Caco-2 (cell line): ENCODE measurements around the gene EEIG2. TPM values are rescaled to one million over a fixed set of nuclear protein-coding genes. Genes with fewer than 3 reads are reported as not detected.

ENCODE experiments used
- BruUV-seq: library from RNA; stranded (reverse); fragments of 400-500 nt; replicated peaks from 2 replicates; lab custom pipeline; 2021; lab: Mats Ljungman, UMichigan
- CTCF ChIA-PET: fragments of 300-600 bp; sonication (Branson Sonifier 250); formaldehyde crosslinking; loops from one replicate; lab custom pipeline; 2022; ENCODE audit warnings: antibody characterized with exemption; lab: Charles Lee
- POLR2A ChIA-PET: fragments of 300-600 bp; sonication (Branson Sonifier 250); formaldehyde crosslinking; loops from one replicate; lab custom pipeline; 2022; ENCODE audit warnings: antibody characterized with exemption; lab: Charles Lee
- DNase-seq, 2 experiments: peaks; one replicate each; pipeline versions ENCODE4 v3.0.0 to v3.0.0-alpha.2; 2020 to 2022
- H3K27me3 ChIP-seq: replicated peaks from 2 replicates; pipeline ENCODE4 v1.6.0; 2011; ENCODE audit warnings: low read length; ENCODE audit not compliant: control insufficient read depth, insufficient read depth
- H3K36me3 ChIP-seq: 2 replicates; pipeline ENCODE4 v1.5.1; 2011; ENCODE audit warnings: low read length; ENCODE audit not compliant: control insufficient read depth, insufficient read depth
- H3K4me1 ChIP-seq: fragments of 250-450 bp; sonication (Bioruptor Pico); 2 replicates; pipeline ENCODE4 v1.5.1; 2020; ENCODE audit warnings: mild to moderate bottlenecking
- H3K4me3 ChIP-seq: 2 replicates; pipeline ENCODE4 v1.5.1; 2011; ENCODE audit warnings: low read depth, mild to moderate bottlenecking, control low read depth, low read length
- H3K9me3 ChIP-seq: fragments of 250-450 bp; sonication (Bioruptor Pico); 2 replicates; pipeline ENCODE4 v1.5.1; 2020; ENCODE audit warnings: mild to moderate bottlenecking, moderate library complexity
- H3K27ac Mint-ChIP-seq: one replicate; pipeline ENCODE4 v1.8.0; 2022; ENCODE audit warnings: mixed read lengths; ENCODE audit not compliant: unreplicated experiment
- H3K27me3 Mint-ChIP-seq: one replicate; pipeline ENCODE4 v1.8.0; 2022; ENCODE audit warnings: mixed read lengths; ENCODE audit not compliant: insufficient read depth, unreplicated experiment
- H3K36me3 Mint-ChIP-seq: one replicate; pipeline ENCODE4 v1.8.0; 2022; ENCODE audit warnings: mild to moderate bottlenecking, mixed read lengths; ENCODE audit not compliant: insufficient read depth, unreplicated experiment
- H3K4me1 Mint-ChIP-seq: one replicate; pipeline ENCODE4 v1.8.0; 2022; ENCODE audit warnings: low read depth, mixed read lengths; ENCODE audit not compliant: unreplicated experiment
- H3K4me3 Mint-ChIP-seq: one replicate; pipeline ENCODE4 v1.8.0; 2022; ENCODE audit warnings: mild to moderate bottlenecking, moderate library complexity, mixed read lengths; ENCODE audit not compliant: unreplicated experiment
- H3K9me3 Mint-ChIP-seq: one replicate; pipeline ENCODE4 v1.8.0; 2022; ENCODE audit warnings: mixed read lengths; ENCODE audit not compliant: unreplicated experiment
- CTCF ChIP-seq, 2 experiments: fragments of 200-600 bp in 1 of 2; IDR thresholded peaks; 1 replicate in 1 of 2; 2 replicates in 1 of 2; pipeline versions ENCODE4 v1.5.1 to v1.8.0; 2011 to 2022; ENCODE audit warnings: antibody characterized with exemption in 1 of 2, control low read depth in 1 of 2, inconsistent platforms in 1 of 2, low read depth in 1 of 2, low read length in 1 of 2, mild to moderate bottlenecking in 1 of 2, moderate library complexity in 1 of 2; ENCODE audit not compliant: insufficient read depth in 1 of 2, severe bottlenecking in 1 of 2, unreplicated experiment in 1 of 2
- intact Hi-C: fragments of 100-400 bp; cut with micrococcal nuclease; formaldehyde crosslinking; loops from one replicate; pipeline ENCODE4 v1.10.0; 2022; ENCODE audit not compliant: unreplicated experiment
- total RNA-seq: library from RNA; stranded (reverse); gene quantifications from 2 replicates; pipeline ENCODE4 v1.2.3, GENCODE V29; 2022

EEIG2 gene
- total RNA-seq, 1 experiment from 2014 or later: 3.1 TPM

GRCh38 chr1:108606478-108606877 lies 46.6 kb downstream of the EEIG2 start:
- H3K36me3 Mint-ChIP-seq: no peaks in the 10 kb centered on the region
- no peaks in the 10 kb centered on the region for H3K4me1 ChIP-seq
- BruUV-seq: no TSS peak
- CTCF ChIA-PET: no interaction called here
- no peaks in the 10 kb centered on the region for H3K9me3 Mint-ChIP-seq
- no peaks in the 10 kb centered on the region for H3K4me1 Mint-ChIP-seq
- no peaks in the 10 kb centered on the region for H3K27me3 ChIP-seq
- no peaks in the 10 kb centered on the region for H3K36me3 ChIP-seq
- DNase-seq: no peak
- no peak overlapping the region for H3K27ac Mint-ChIP-seq
- no peak overlapping the region for H3K4me3 ChIP-seq
- TF ChIP-seq CTCF (IDR thresholded peaks at IDR 0.05; ENCODE audit: insufficient read depth in 1 of 2, low read depth in 1 of 2, low read length in 1 of 2, severe bottlenecking in 1 of 2, unreplicated experiment in 1 of 2): no peak
- H3K4me3 Mint-ChIP-seq: no peak overlapping the region
- H3K9me3 ChIP-seq: no peaks in the 10 kb centered on the region
- H3K27me3 Mint-ChIP-seq: no peaks in the 10 kb centered on the region
- POLR2A ChIA-PET: no interaction called here
- intact Hi-C loops: no loop called here

GRCh38 chr1:108609483-108610049 lies 49.7 kb downstream of the EEIG2 start:
- no peak overlapping the region for H3K4me3 Mint-ChIP-seq
- no peaks in the 10 kb centered on the region for H3K9me3 ChIP-seq
- POLR2A ChIA-PET: no interaction called here
- no peak for DNase-seq
- no peaks in the 10 kb centered on the region for H3K36me3 ChIP-seq
- no peaks in the 10 kb centered on the region for H3K4me1 Mint-ChIP-seq
- H3K27me3 Mint-ChIP-seq: no peaks in the 10 kb centered on the region
- no TSS peak for BruUV-seq
- no peaks in the 10 kb centered on the region for H3K27me3 ChIP-seq
- intact Hi-C loops: no loop called here
- CTCF ChIA-PET: no interaction called here
- TF ChIP-seq CTCF (IDR thresholded peaks at IDR 0.05; ENCODE audit: insufficient read depth in 1 of 2, low read depth in 1 of 2, low read length in 1 of 2, severe bottlenecking in 1 of 2, unreplicated experiment in 1 of 2): no peak
- H3K9me3 Mint-ChIP-seq: no peaks in the 10 kb centered on the region
- H3K4me3 ChIP-seq: no peak overlapping the region
- H3K27ac Mint-ChIP-seq: no peak overlapping the region
- H3K4me1 ChIP-seq: no peaks in the 10 kb centered on the region
- no peaks in the 10 kb centered on the region for H3K36me3 Mint-ChIP-seq

Other genes starting within 250 kb of the EEIG2 start
- gene NBPF6, start 109.8 kb upstream of the EEIG2 start, total RNA-seq: 0.57 and 0.84 TPM in 2 replicates
- gene HENMT1, start 101.0 kb downstream of the EEIG2 start, total RNA-seq: 18.7 and 21.0 TPM in 2 replicates
- gene PRPF38B, start 132.2 kb downstream of the EEIG2 start, total RNA-seq: 37.7 and 37.8 TPM in 2 replicates
- gene FNDC7, start 152.8 kb downstream of the EEIG2 start, total RNA-seq: 0.16 TPM in 1 of 2 replicates, not detected in the other
- 24.1 and 34.3 TPM in 2 replicates for gene STXBP3, start 186.6 kb downstream of the EEIG2 start, total RNA-seq